ENCODE results near the gene CBARP. TPM values are rescaled to one million over a fixed set of nuclear protein-coding genes. Genes with fewer than 3 reads are reported as not detected.
"Not testable (repeated sequence)": the region's sequence is repeated elsewhere in the genome, so short reads cannot be mapped to it uniquely, and the experiment has no call there.

Gene CBARP
- total RNA-seq, 1 donor from 2014 or later, result 1.2 TPM

GRCh38 chr19:1205114-1206099 lies 32.4 kb downstream of the CBARP start, which contains the start of gene STK11:
STK11 (plus strand) TSS chr19:1205778; CDS start chr19:1206914, 1,136 bp downstream.
- Histone ChIP-seq H3K9me3 (ENCODE audit: low read depth) (no peaks in the 10 kb centered on the region), H3K27ac (no peak within 1 kb of the TSS), H3K4me2 (peak within 1 kb of the TSS; percentile 97), H4K20me1 (ENCODE audit: low read depth) (peaks cover 43% of the 10 kb centered on the region), H3K4me1 (peaks cover 17% of the 10 kb centered on the region), H3K4me3 (peak within 1 kb of the TSS; percentile 82), H2AFZ (replicated peaks) (peak within 1 kb of the TSS; percentile 22), H3K36me3 (no peaks in the 10 kb centered on the region), H3K79me2 (ENCODE audit: low read depth) (peaks cover 43% of the 10 kb centered on the region), H3K27me3 (no peaks in the 10 kb centered on the region), H3K9ac (peak within 1 kb of the TSS; percentile 53), H3F3A (ENCODE audit: low read depth) (peaks cover 25% of the 10 kb centered on the region)
- DNase-seq (ENCODE audit: low spot score), result peak; percentile 99
- Mint-ChIP-seq H3K27me3 (ENCODE audit: insufficient read depth, low read depth) (peaks cover 6% of the 10 kb centered on the region), H3K27ac (no peak within 1 kb of the TSS), H3K4me3 (peak within 1 kb of the TSS; percentile 96), H3K4me1 (peaks cover 23% of the 10 kb centered on the region), H3K36me3 (peaks cover 4% of the 10 kb centered on the region), H3K9me3 (no peaks in the 10 kb centered on the region)
- TF ChIP-seq CTCF (IDR thresholded peaks at IDR 0.05) (no peak), EZH2phosphoT487 (IDR thresholded peaks at IDR 0.05) (no peak), EZH2 (IDR thresholded peaks at IDR 0.05) (no peak)

DNA sequence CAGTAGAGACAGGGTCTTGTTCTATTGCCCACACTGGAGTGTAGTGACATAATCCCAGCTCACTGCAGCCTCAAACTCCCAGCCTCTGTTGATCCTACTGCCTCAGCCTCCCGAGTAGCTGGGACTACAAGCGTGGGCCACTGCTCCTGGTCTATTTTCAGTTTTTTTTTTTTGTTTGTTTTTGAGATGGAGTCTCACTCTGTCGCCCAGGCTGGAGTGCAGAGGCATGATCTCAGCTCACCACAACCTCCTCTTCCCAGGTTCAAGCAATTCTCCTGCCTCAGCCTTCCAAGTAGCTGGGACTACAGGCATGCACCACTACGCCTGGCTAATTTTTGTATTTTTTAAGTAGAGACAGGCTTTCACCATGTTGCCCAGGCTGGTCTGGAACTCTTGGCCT lies 37.2 kb downstream of the CBARP start:
- DNase-seq (ENCODE audit: low spot score); H3K4me2 ChIP-seq; H3K79me2 ChIP-seq (ENCODE audit: low read depth); H3K27me3 ChIP-seq; H3K9ac ChIP-seq; H3K36me3 Mint-ChIP-seq; H3K27me3 Mint-ChIP-seq (ENCODE audit: insufficient read depth, low read depth); H3K4me3 ChIP-seq; H3K27ac Mint-ChIP-seq; H3K9me3 ChIP-seq (ENCODE audit: low read depth); H3K4me1 Mint-ChIP-seq; H3K9me3 Mint-ChIP-seq; H2AFZ ChIP-seq (replicated peaks); H4K20me1 ChIP-seq (ENCODE audit: low read depth); H3K27ac ChIP-seq; H3K4me1 ChIP-seq; H3K4me3 Mint-ChIP-seq; H3K36me3 ChIP-seq: not testable (repeated sequence)
- H3F3A ChIP-seq (ENCODE audit: low read depth), result peaks cover 12% of the 10 kb centered on the region

DNA sequence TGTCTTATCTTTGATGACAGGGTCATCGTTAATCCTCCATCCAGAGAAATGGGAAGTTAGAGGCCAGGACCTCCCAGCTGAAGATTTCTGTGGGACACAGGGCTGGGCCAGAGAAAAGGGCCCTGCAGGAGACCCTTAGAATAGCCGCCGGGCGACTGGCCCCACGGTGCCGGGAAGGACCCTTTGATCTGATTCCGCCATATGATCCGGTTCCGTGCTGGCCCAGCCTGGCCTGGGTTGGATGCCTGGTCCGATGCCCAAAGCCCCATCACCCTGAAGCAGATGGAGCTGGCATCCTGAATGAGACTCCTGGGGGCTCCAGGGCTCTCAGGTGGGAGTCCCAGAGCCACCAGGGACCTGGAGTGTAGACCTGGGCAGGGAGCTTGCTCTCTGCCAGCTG lies 38.3 kb downstream of the CBARP start:
- peaks cover 2% of the 10 kb centered on the region for H3K27me3 Mint-ChIP-seq (ENCODE audit: insufficient read depth, low read depth)
- no peaks in the 10 kb centered on the region for H3K9me3 ChIP-seq (ENCODE audit: low read depth)
- H3K36me3 ChIP-seq, result no peaks in the 10 kb centered on the region
- peaks cover 8% of the 10 kb centered on the region for H3K4me1 Mint-ChIP-seq
- no peaks in the 10 kb centered on the region for H3K27me3 ChIP-seq
- DNase-seq (ENCODE audit: low spot score), result no peak
- H3K79me2 ChIP-seq (ENCODE audit: low read depth), result no peaks in the 10 kb centered on the region
- H3K4me3 ChIP-seq, result no peak overlapping the region
- TF ChIP-seq EZH2phosphoT487 (IDR thresholded peaks at IDR 0.05) (no peak), CTCF (IDR thresholded peaks at IDR 0.05) (no peak), EZH2 (IDR thresholded peaks at IDR 0.05) (no peak)
- peaks cover 4% of the 10 kb centered on the region for H3F3A ChIP-seq (ENCODE audit: low read depth)
- no peak overlapping the region for H3K27ac Mint-ChIP-seq
- H3K4me3 Mint-ChIP-seq, result no peak overlapping the region
- H2AFZ ChIP-seq (replicated peaks), result no peak overlapping the region
- no peaks in the 10 kb centered on the region for H4K20me1 ChIP-seq (ENCODE audit: low read depth)
- no peaks in the 10 kb centered on the region for H3K36me3 Mint-ChIP-seq
- H3K9ac ChIP-seq, result no peak overlapping the region
- H3K4me1 ChIP-seq, result no peaks in the 10 kb centered on the region
- no peaks in the 10 kb centered on the region for H3K9me3 Mint-ChIP-seq
- no peak overlapping the region for H3K4me2 ChIP-seq
- no peak overlapping the region for H3K27ac ChIP-seq

DNA sequence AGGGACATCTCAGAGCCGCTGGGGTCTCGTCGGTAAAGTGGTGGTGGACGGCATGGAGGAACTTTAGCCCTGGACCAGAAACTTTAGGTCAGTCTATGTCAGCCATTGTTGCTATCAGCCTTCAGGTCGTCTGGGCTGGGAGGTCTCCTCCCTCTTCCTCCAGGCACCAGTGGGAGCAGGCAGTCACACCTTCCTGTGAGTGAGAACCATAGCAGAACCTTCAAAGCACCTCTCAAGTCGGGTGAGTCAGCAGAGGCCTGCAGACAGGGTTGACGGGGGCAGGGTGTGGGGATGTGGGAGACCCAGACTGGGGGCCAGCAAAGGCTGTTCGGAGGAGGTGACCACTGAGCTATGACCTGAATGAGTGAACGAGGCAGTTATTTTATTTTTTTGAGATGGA lies 48.4 kb downstream of the CBARP start:
- TF ChIP-seq EZH2 (IDR thresholded peaks at IDR 0.05), result no peak
- TF ChIP-seq CTCF (IDR thresholded peaks at IDR 0.05), result no peak
- no peak for TF ChIP-seq EZH2phosphoT487 (IDR thresholded peaks at IDR 0.05)
- H3K36me3 ChIP-seq, result no peaks in the 10 kb centered on the region
- no peak overlapping the region for H3K4me3 Mint-ChIP-seq
- no peak overlapping the region for H3K9ac ChIP-seq
- H3K27ac Mint-ChIP-seq, result peak overlapping the region; percentile 46
- no peak overlapping the region for H3K4me2 ChIP-seq
- no peaks in the 10 kb centered on the region for H3K27me3 ChIP-seq
- no peak overlapping the region for H2AFZ ChIP-seq (replicated peaks)
- H3K4me1 ChIP-seq, result no peaks in the 10 kb centered on the region
- no peaks in the 10 kb centered on the region for H3K79me2 ChIP-seq (ENCODE audit: low read depth)
- H3K4me1 Mint-ChIP-seq, result peaks cover 9% of the 10 kb centered on the region
- H3K9me3 ChIP-seq (ENCODE audit: low read depth), result no peaks in the 10 kb centered on the region
- H3K27ac ChIP-seq, result no peak overlapping the region
- H4K20me1 ChIP-seq (ENCODE audit: low read depth), result no peaks in the 10 kb centered on the region
- no peaks in the 10 kb centered on the region for H3K27me3 Mint-ChIP-seq (ENCODE audit: insufficient read depth, low read depth)
- H3K4me3 ChIP-seq, result no peak overlapping the region
- DNase-seq (ENCODE audit: low spot score), result peak; percentile 2
- H3K9me3 Mint-ChIP-seq, result no peaks in the 10 kb centered on the region
- peaks cover 20% of the 10 kb centered on the region for H3F3A ChIP-seq (ENCODE audit: low read depth)
- H3K36me3 Mint-ChIP-seq, result no peaks in the 10 kb centered on the region
